NCI-H226 (cell line): Measurements from ENCODE around the gene ZMIZ1.

Source experiments
- DNase-seq: peaks from one replicate; pipeline ENCODE4 v3.0.0-alpha.2; 2015

ZMIZ1 gene

GRCh38 chr10:79314761-79315601 lies 246.2 kb downstream of the ZMIZ1 start:
- DNase-seq: no peak

- no peak for DNase-seq
Observed at GRCh38 chr10:79315602-79315920, 246.8 kb downstream of the ZMIZ1 start.

GRCh38 chr10:79316671-79317431 lies 248.1 kb downstream of the ZMIZ1 start:
- no peak for DNase-seq

GRCh38 chr10:79318369-79318768 lies 249.6 kb downstream of the ZMIZ1 start:
- no peak for DNase-seq

- no peak for DNase-seq
Observed at GRCh38 chr10:79319115-79319771, 250.5 kb downstream of the ZMIZ1 start.

- no peak for DNase-seq
Observed at GRCh38 chr10:79320316-79320715, 251.6 kb downstream of the ZMIZ1 start.

GRCh38 chr10:79320820-79321493 lies 252.2 kb downstream of the ZMIZ1 start:
- peak; percentile 91 for DNase-seq

GRCh38 chr10:79321494-79321882 lies 252.7 kb downstream of the ZMIZ1 start:
- no peak for DNase-seq

- DNase-seq: no peak
Observed at GRCh38 chr10:79321951-79322350, 253.2 kb downstream of the ZMIZ1 start.

GRCh38 chr10:79322616-79323543 lies 254.1 kb downstream of the ZMIZ1 start:
- peak; percentile 32 for DNase-seq

GRCh38 chr10:79323602-79324001 lies 254.8 kb downstream of the ZMIZ1 start:
- no peak for DNase-seq

GRCh38 chr10:79324032-79324695 lies 255.4 kb downstream of the ZMIZ1 start:
- no peak for DNase-seq

GRCh38 chr10:79326361-79327089 lies 257.8 kb downstream of the ZMIZ1 start:
- no peak for DNase-seq

- no peak for DNase-seq
Observed at GRCh38 chr10:79327090-79327457, 258.3 kb downstream of the ZMIZ1 start.

GRCh38 chr10:79328147-79328701 lies 259.5 kb downstream of the ZMIZ1 start:
- DNase-seq: no peak

GRCh38 chr10:79328737-79329504 lies 260.2 kb downstream of the ZMIZ1 start:
- DNase-seq: peak; percentile 68

GRCh38 chr10:79329529-79329928 lies 260.8 kb downstream of the ZMIZ1 start:
- no peak for DNase-seq

GRCh38 chr10:79331226-79331625 lies 262.5 kb downstream of the ZMIZ1 start:
- DNase-seq: peak; percentile 12

- DNase-seq: peak; percentile 28
Observed at GRCh38 chr10:79331709-79332108, 262.9 kb downstream of the ZMIZ1 start.
